Keratinocyte (primary cell): ENCODE results near the gene CCDC102B. TPM values are rescaled to one million over a fixed set of nuclear protein-coding genes. Genes with fewer than 3 reads are reported as not detected.

Source experiments
- DNase-seq: peaks from one replicate; pipeline ENCODE4 v3.0.0-alpha.2; 2011; ENCODE audit warnings: low read depth, missing footprints, low spot score
- FAIRE-seq: peaks from 2 replicates; lab custom pipeline; 2011; peaks lifted over from hg19 to GRCh38; lab: Jason Lieb, UNC
- H2AFZ ChIP-seq: 2 replicates; pipeline ENCODE4 v1.6.0; 2012; ENCODE audit warnings: low read length, control low read depth, inconsistent platforms; ENCODE audit not compliant: control insufficient read depth
- H3K27ac ChIP-seq: 2 replicates; pipeline ENCODE4 v1.5.1; 2011; ENCODE audit warnings: low read length; ENCODE audit not compliant: control insufficient read depth, insufficient read depth
- H3K27me3 ChIP-seq: 3 replicates; pipeline ENCODE4 v1.6.0; 2011; ENCODE audit warnings: low read length; ENCODE audit not compliant: control insufficient read depth, insufficient read depth; ENCODE audit errors: extremely low read depth
- H3K36me3 ChIP-seq, 2 experiments: 2 replicates in 1 of 2; 3 replicates in 1 of 2; pipeline ENCODE4 v1.5.1; 2011; ENCODE audit warnings: low read length in 2 of 2, mild to moderate bottlenecking in 1 of 2; ENCODE audit not compliant: control insufficient read depth in 2 of 2, insufficient read depth in 2 of 2; ENCODE audit errors: extremely low read depth in 1 of 2
- H3K4me1 ChIP-seq: 3 replicates; pipeline ENCODE4 v1.5.1; 2011; ENCODE audit warnings: low read length; ENCODE audit not compliant: control insufficient read depth, insufficient read depth; ENCODE audit errors: extremely low read depth
- H3K4me2 ChIP-seq: 3 replicates; pipeline ENCODE4 v1.6.0; 2011; ENCODE audit warnings: low read depth, low read length; ENCODE audit not compliant: control insufficient read depth, insufficient read depth; ENCODE audit errors: extremely low read depth
- H3K4me3 ChIP-seq, 3 experiments: fragments of 200-600 bp in 1 of 3; sonication (generic) in 1 of 3; 2 replicates in 2 of 3; 3 replicates in 1 of 3; pipeline ENCODE4 v1.5.1; 2011 to 2016; ENCODE audit warnings: low read length in 3 of 3, mild to moderate bottlenecking in 3 of 3, control low read depth in 2 of 3, inconsistent platforms in 1 of 3, low read depth in 1 of 3, mixed read lengths in 1 of 3, mixed run types in 1 of 3, moderate library complexity in 1 of 3; ENCODE audit not compliant: control insufficient read depth in 2 of 3, insufficient read depth in 2 of 3; ENCODE audit errors: extremely low read depth in 1 of 3
- H3K79me2 ChIP-seq: 2 replicates; pipeline ENCODE4 v1.6.0; 2012; ENCODE audit warnings: low read length; ENCODE audit not compliant: control insufficient read depth, insufficient read depth
- H3K9ac ChIP-seq: 3 replicates; pipeline ENCODE4 v1.6.0; 2011; ENCODE audit warnings: low read length; ENCODE audit not compliant: control insufficient read depth, insufficient read depth; ENCODE audit errors: extremely low read depth
- H3K9me1 ChIP-seq: 3 replicates; pipeline ENCODE4 v1.6.0; 2011; ENCODE audit warnings: low read length; ENCODE audit not compliant: control insufficient read depth, insufficient read depth; ENCODE audit errors: extremely low read depth
- H3K9me3 ChIP-seq: 2 replicates; pipeline ENCODE4 v1.5.1; 2012; ENCODE audit warnings: low read depth, low read length; ENCODE audit not compliant: control insufficient read depth
- H4K20me1 ChIP-seq: 3 replicates; pipeline ENCODE4 v1.6.0; 2011; ENCODE audit warnings: low read length; ENCODE audit not compliant: control insufficient read depth, insufficient read depth; ENCODE audit errors: extremely low read depth
- EZH2 ChIP-seq: IDR thresholded peaks from one replicate; pipeline ENCODE4 v1.6.1; 2012; ENCODE audit warnings: inconsistent platforms, mild to moderate bottlenecking, low read length, moderate library complexity
- dilution Hi-C: fragments of 300-500 bp; cut with MboI; formaldehyde crosslinking; loops from one replicate; pipeline ENCODE4 v1.7.0; 2020; ENCODE audit warnings: low sequenced_read_pairs; ENCODE audit not compliant: extremely low pct_ligation_motif_present
- polyA plus RNA-seq, 5 experiments: library from polyadenylated mRNA; depleted of rRNA in 3 of 5; stranded (reverse) in 3 of 5; stranded (forward) in 1 of 5; unstranded in 1 of 5; fragments of >200 nt; gene quantifications; 1 replicate in 1 of 5; 2 replicates in 3 of 5; 3 replicates in 1 of 5; pipeline versions ENCODE4 v1.2.1 to v1.2.3, GENCODE V29; 2011 to 2012; ENCODE audit warnings: missing spikeins in 2 of 5, low read depth in 1 of 5, low replicate concordance in 1 of 5
- TF ChIP-seq, protein P1 (sequence below), 3 experiments: IDR thresholded peaks in 1 of 3; conservative IDR thresholded peaks in 1 of 3; optimal IDR thresholded peaks in 1 of 3; 2 replicates in 2 of 3; 3 replicates in 1 of 3; pipeline versions ENCODE3 to v1.5.1; 2011; ENCODE audit warnings: low read length in 3 of 3, mild to moderate bottlenecking in 3 of 3, moderate library complexity in 2 of 3, control low read depth in 1 of 3, inconsistent platforms in 1 of 3; ENCODE audit not compliant: insufficient read depth in 2 of 3; ENCODE audit errors: extremely low read depth in 1 of 3

Gene CCDC102B
- polyA plus RNA-seq, 1 donor (not counting 4 experiments of a cell fraction or from before 2014, with no cell fraction given) = 0.60 TPM

DNA sequence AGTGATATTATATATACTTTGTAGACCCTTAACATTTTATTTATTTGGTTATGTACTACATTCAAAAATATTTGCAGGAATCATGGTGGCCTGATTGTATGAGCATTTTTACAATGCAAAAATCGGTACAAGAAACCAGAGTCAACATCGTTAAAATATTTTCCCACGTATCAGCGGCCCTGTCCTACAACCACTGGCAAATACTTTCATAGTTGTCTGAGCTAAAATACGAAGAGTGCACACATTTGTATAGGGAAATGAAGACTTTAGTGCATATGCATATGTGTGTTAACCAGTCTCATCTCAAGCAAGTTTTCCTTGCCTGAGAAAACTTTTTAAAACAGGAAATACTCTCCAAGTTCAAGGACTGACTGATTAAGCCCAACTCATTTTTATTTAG is 35.9 kb downstream of the CCDC102B start:
- Histone ChIP-seq H3K4me1 (no peaks in the 10 kb centered on the region), H3K27ac (no peak overlapping the region), H3K9me1 (no peaks in the 10 kb centered on the region), H3K27me3 (no peaks in the 10 kb centered on the region), H3K79me2 (no peaks in the 10 kb centered on the region), H3K9ac (no peak overlapping the region), H3K4me3 (no peak overlapping the region), H3K36me3 (no peaks in the 10 kb centered on the region), H3K4me2 (no peak overlapping the region), H3K9me3 (no peaks in the 10 kb centered on the region), H4K20me1 (no peaks in the 10 kb centered on the region), H2AFZ (no peak overlapping the region)
- dilution Hi-C loops = no loop called here
- no peak for TF ChIP-seq EZH2
- TF ChIP-seq, protein P1, sequence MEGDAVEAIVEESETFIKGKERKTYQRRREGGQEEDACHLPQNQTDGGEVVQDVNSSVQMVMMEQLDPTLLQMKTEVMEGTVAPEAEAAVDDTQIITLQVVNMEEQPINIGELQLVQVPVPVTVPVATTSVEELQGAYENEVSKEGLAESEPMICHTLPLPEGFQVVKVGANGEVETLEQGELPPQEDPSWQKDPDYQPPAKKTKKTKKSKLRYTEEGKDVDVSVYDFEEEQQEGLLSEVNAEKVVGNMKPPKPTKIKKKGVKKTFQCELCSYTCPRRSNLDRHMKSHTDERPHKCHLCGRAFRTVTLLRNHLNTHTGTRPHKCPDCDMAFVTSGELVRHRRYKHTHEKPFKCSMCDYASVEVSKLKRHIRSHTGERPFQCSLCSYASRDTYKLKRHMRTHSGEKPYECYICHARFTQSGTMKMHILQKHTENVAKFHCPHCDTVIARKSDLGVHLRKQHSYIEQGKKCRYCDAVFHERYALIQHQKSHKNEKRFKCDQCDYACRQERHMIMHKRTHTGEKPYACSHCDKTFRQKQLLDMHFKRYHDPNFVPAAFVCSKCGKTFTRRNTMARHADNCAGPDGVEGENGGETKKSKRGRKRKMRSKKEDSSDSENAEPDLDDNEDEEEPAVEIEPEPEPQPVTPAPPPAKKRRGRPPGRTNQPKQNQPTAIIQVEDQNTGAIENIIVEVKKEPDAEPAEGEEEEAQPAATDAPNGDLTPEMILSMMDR (optimal IDR thresholded peaks at IDR 0.05 in 1 of 3, IDR thresholded peaks at IDR 0.05 in 1 of 3, conservative IDR thresholded peaks at IDR 0.05 in 1 of 3; ENCODE audit: extremely low read depth in 1 of 3, insufficient read depth in 2 of 3, low read length in 3 of 3) = no peak
- no peak for DNase-seq
- no peak for FAIRE-seq

DNA sequence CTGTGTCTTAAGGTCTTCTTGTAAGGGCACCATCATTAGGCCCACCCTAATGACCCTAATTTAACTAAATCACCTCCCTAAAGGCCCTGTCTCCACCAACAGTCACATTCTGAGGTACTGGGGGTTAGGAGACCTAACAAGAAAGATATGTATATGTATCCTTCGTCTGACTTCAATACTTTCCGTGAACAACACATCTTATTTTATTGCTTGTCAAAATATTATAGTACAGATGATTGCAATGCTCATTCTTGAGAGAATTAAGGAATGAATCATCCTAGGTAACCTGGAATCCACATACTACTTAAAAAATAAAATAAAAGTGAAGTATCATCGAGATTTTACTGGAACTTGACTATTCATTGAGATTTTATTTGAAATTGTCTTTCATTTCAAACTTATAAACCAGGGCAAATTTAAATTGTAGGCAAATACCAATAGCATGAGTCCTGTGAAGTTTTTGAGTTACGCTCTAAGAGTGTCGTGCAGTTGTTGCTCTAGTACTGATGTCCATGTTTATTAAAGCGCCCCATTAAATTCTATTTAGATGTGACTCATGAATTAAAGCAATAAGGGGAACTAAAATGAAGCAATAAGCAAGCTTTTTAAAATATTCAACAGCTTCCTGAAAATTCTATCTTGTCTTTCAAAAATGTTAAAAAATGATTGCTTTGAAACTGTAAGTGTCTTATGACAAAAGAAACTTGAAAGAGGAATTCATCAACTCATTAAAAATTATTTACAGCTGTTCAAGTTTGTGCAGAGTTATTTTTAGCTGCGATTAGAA is 40.0 kb downstream of the CCDC102B start:
- H3K79me2 ChIP-seq = no peaks in the 10 kb centered on the region
- dilution Hi-C loops = no loop called here
- no peak overlapping the region for H3K4me2 ChIP-seq
- H3K9me1 ChIP-seq = no peaks in the 10 kb centered on the region
- H4K20me1 ChIP-seq = no peaks in the 10 kb centered on the region
- no peaks in the 10 kb centered on the region for H3K27me3 ChIP-seq
- no peak overlapping the region for H3K27ac ChIP-seq
- no peaks in the 10 kb centered on the region for H3K36me3 ChIP-seq
- DNase-seq (no peak), FAIRE-seq (no peak)
- H3K4me3 ChIP-seq = no peak overlapping the region
- no peak overlapping the region for H2AFZ ChIP-seq
- no peaks in the 10 kb centered on the region for H3K9me3 ChIP-seq
- H3K4me1 ChIP-seq = peaks cover 7% of the 10 kb centered on the region
- H3K9ac ChIP-seq = no peak overlapping the region
- no peak for TF ChIP-seq EZH2
- TF ChIP-seq, protein P1 (optimal IDR thresholded peaks at IDR 0.05 in 1 of 3, IDR thresholded peaks at IDR 0.05 in 1 of 3, conservative IDR thresholded peaks at IDR 0.05 in 1 of 3; ENCODE audit: extremely low read depth in 1 of 3, insufficient read depth in 2 of 3, low read length in 3 of 3) = no peak
